Upper lobe of left lung (tissue), 4 donors: ENCODE measurements around the gene RTL1.

Source experiments
- CTCF ChIP-seq, 6 experiments: fragments of 450-650 bp in 4 of 6; fragments of 200-600 bp in 2 of 6; sonication (generic) in 2 of 6; IDR thresholded peaks; one replicate each; pipeline ENCODE4 v1.5.1; 2016 to 2019; ENCODE audit warnings: antibody characterized with exemption in 6 of 6
- EP300 ChIP-seq, 4 donors: sonication (generic); formaldehyde crosslinking; IDR thresholded peaks; one replicate each; pipeline ENCODE4 v1.5.1; 2017; ENCODE audit warnings: antibody characterized with exemption in 4 of 4, control low read depth in 2 of 4
- POLR2A ChIP-seq, 4 donors: fragments of 450-650 bp; IDR thresholded peaks; one replicate each; pipeline ENCODE4 v1.5.1; 2016 to 2017; ENCODE audit warnings: antibody characterized with exemption in 4 of 4, mild to moderate bottlenecking in 2 of 4
- POLR2AphosphoS5 ChIP-seq, 2 donors: sonication (generic); formaldehyde crosslinking; IDR thresholded peaks; one replicate each; pipeline ENCODE4 v1.5.1; 2017; ENCODE audit warnings: antibody characterized with exemption in 2 of 2

- TF ChIP-seq CTCF (IDR thresholded peaks at IDR 0.05) (no peak), POLR2AphosphoS5 (IDR thresholded peaks at IDR 0.05) (no peak), POLR2A (IDR thresholded peaks at IDR 0.05) (no peak), EP300 (IDR thresholded peaks at IDR 0.05) (no peak)
Observed at GRCh38 chr14:100882991-100883788, 20.3 kb downstream of the RTL1 start.
